Measurements from ENCODE around the gene AXIN2. TPM values are rescaled to one million over a fixed set of nuclear protein-coding genes. Genes with fewer than 3 reads are reported as not detected.

AXIN2 gene
- total RNA-seq, 1 experiment from 2014 or later: 168 TPM

DNA sequence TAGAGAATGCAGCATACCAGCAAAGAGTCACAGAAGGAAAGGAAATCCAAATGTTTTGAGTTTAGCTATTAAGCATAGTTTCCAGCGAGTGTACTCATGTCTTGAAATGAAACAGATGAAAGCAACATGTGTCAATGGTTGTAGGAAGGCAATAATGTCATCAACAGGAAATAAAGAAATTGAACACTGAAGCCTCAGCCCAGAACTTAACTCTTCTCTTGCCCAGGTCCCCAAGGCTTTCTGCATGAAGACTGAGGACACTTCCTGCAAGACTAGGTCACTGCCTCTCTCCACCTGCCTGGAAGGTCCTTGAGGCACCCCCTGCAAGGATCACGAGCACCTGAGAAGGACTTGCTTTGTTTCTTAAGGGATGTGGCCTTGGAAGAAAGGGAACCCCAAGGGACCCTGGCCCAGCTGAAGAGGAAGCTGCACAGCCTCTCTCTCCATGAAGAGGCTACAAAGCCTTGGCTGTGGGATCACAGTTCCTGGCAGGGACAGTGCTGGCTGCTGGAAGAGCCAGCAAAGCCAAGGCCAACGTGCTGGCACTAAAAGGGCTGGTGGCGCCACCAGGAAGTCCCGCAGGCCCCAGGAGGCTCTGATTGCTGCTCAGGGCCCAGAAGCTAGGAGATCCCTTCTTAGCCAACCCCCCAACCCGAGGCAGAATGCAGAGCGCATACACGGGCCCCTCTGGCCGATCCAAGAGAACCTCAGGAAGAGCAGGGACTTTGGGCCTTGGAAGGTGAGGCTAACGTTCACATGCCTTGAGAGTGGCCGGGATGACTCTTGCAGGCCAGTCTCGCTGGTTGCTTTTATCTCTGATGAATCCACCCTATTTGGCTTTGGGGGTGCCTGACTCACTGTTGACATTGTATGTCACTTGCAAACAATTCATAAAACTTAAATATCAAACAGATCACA is 23.4 kb upstream of the AXIN2 start:
- no peak overlapping the region for H3K4me3 ChIP-seq (ENCODE audit: low read depth, low read length)
- intact Hi-C loops (cut with micrococcal nuclease; ENCODE audit: unreplicated experiment): no loop called here
- BruUV-seq (replicated peaks): no TSS peak
- Mint-ChIP-seq H3K4me3 (ENCODE audit: unreplicated experiment) (no peak overlapping the region), H3K27ac (ENCODE audit: unreplicated experiment) (no peak overlapping the region), H3K36me3 (ENCODE audit: insufficient read depth, unreplicated experiment) (peaks cover 6% of the 10 kb centered on the region), H3K9me3 (ENCODE audit: unreplicated experiment) (no peaks in the 10 kb centered on the region), H3K27me3 (ENCODE audit: insufficient read depth, unreplicated experiment) (no peaks in the 10 kb centered on the region), H3K4me1 (ENCODE audit: low read depth, unreplicated experiment) (peaks cover 42% of the 10 kb centered on the region)
- ChIA-PET CTCF (no interaction called here), POLR2A (interaction anchor here (0.6 kb wide), 1 partner anchor 23 kb away, joined by 6 read pairs; the partner anchor contains the start of gene AXIN2)
- no peaks in the 10 kb centered on the region; the same call in 1 of the 2 replicates for H3K36me3 ChIP-seq (ENCODE audit: control insufficient read depth, insufficient read depth, low read length)
- TF ChIP-seq CTCF (IDR thresholded peaks at IDR 0.05; ENCODE audit: insufficient read depth in 1 of 2, low read depth in 1 of 2, low read length in 1 of 2, severe bottlenecking in 1 of 2, unreplicated experiment in 1 of 2): no peak
- H3K27me3 ChIP-seq (replicated peaks; ENCODE audit: control insufficient read depth, insufficient read depth, low read length): no peaks in the 10 kb centered on the region
- H3K4me1 ChIP-seq: peaks cover 45% of the 10 kb centered on the region
- H3K9me3 ChIP-seq: no peaks in the 10 kb centered on the region
- no peak for DNase-seq

DNA sequence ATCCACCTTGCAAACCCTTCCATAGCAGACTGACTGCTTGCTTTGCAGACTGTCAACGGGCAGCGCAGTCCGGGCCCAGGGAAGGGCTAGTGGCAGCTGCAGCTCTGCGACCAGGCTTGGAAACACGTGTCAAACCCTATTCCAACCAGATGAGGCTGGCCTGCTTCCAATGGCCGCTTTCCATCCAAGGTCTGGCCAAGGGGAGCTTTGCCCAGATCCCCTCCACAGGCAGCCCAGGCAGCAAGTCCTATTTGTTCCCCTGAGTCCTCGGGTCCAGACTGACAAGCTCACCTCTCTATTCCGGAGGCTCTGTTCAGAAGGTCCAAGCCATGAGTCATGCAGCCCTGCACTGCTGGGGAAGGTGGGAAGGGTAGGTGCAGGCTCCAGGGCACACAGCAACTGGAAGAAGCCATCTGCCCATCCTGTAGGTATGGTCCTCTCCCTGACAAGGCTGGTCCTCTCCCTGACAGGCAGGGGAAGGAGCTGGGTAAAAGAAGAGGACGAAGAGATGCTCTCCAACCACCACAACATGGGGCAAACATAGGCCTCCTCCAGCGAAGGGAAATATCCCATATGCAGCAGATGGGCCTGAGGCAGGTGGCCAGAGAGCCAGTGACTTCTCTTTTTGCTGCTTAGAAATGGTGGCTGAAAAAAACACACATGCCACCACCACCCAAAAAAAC is 22.6 kb upstream of the AXIN2 start:
- H3K36me3 ChIP-seq (ENCODE audit: control insufficient read depth, insufficient read depth, low read length): no peaks in the 10 kb centered on the region; the same call in 1 of the 2 replicates
- no peak for DNase-seq
- no peak for TF ChIP-seq CTCF (IDR thresholded peaks at IDR 0.05; ENCODE audit: insufficient read depth in 1 of 2, low read depth in 1 of 2, low read length in 1 of 2, severe bottlenecking in 1 of 2, unreplicated experiment in 1 of 2)
- no peaks in the 10 kb centered on the region for H3K27me3 Mint-ChIP-seq (ENCODE audit: insufficient read depth, unreplicated experiment)
- ChIA-PET POLR2A (interaction anchor here (0.6 kb wide), 1 partner anchor 23 kb away, joined by 6 read pairs; the partner anchor contains the start of gene AXIN2), CTCF (no interaction called here)
- no peak overlapping the region for H3K27ac Mint-ChIP-seq (ENCODE audit: unreplicated experiment)
- no peaks in the 10 kb centered on the region for H3K9me3 Mint-ChIP-seq (ENCODE audit: unreplicated experiment)
- H3K4me1 ChIP-seq: peaks cover 38% of the 10 kb centered on the region
- H3K4me3 Mint-ChIP-seq (ENCODE audit: unreplicated experiment): no peak overlapping the region
- no peaks in the 10 kb centered on the region for H3K27me3 ChIP-seq (replicated peaks; ENCODE audit: control insufficient read depth, insufficient read depth, low read length)
- H3K4me1 Mint-ChIP-seq (ENCODE audit: low read depth, unreplicated experiment): peaks cover 39% of the 10 kb centered on the region
- no TSS peak for BruUV-seq (replicated peaks)
- peaks cover 6% of the 10 kb centered on the region for H3K36me3 Mint-ChIP-seq (ENCODE audit: insufficient read depth, unreplicated experiment)
- intact Hi-C loops (cut with micrococcal nuclease; ENCODE audit: unreplicated experiment): no loop called here
- no peaks in the 10 kb centered on the region for H3K9me3 ChIP-seq
- no peak overlapping the region for H3K4me3 ChIP-seq (ENCODE audit: low read depth, low read length)

- Mint-ChIP-seq H3K27me3 (ENCODE audit: insufficient read depth, unreplicated experiment) (no peaks in the 10 kb centered on the region), H3K4me3 (ENCODE audit: unreplicated experiment) (no peak overlapping the region), H3K27ac (ENCODE audit: unreplicated experiment) (peak overlapping the region; percentile 38), H3K36me3 (ENCODE audit: insufficient read depth, unreplicated experiment) (no peaks in the 10 kb centered on the region), H3K4me1 (ENCODE audit: low read depth, unreplicated experiment) (peaks cover 35% of the 10 kb centered on the region), H3K9me3 (ENCODE audit: unreplicated experiment) (no peaks in the 10 kb centered on the region)
- Histone ChIP-seq H3K9me3 (no peaks in the 10 kb centered on the region), H3K27me3 (replicated peaks; ENCODE audit: control insufficient read depth, insufficient read depth, low read length) (no peaks in the 10 kb centered on the region), H3K4me1 (peaks cover 31% of the 10 kb centered on the region), H3K4me3 (ENCODE audit: low read depth, low read length) (no peak overlapping the region), H3K36me3 (ENCODE audit: control insufficient read depth, insufficient read depth, low read length) (no peaks in the 10 kb centered on the region)
- ChIA-PET POLR2A (no interaction called here), CTCF (interaction anchor here (0.5 to 2.0 kb wide), 2 partner anchors 10 to 16 kb away, joined by 3 to 5 read pairs; partner anchors contain the start of gene AXIN2)
- DNase-seq: peak; percentile 65 to 87
- TF ChIP-seq CTCF (IDR thresholded peaks at IDR 0.05; ENCODE audit: insufficient read depth in 1 of 2, low read depth in 1 of 2, low read length in 1 of 2, severe bottlenecking in 1 of 2, unreplicated experiment in 1 of 2): peak; percentile 6 to 13
- no TSS peak for BruUV-seq (replicated peaks)
- intact Hi-C loops (cut with micrococcal nuclease; ENCODE audit: unreplicated experiment): no loop called here
Observed at GRCh38 chr17:65576939-65577338, 15.5 kb upstream of the AXIN2 start.
